GM21367 (cell line): ENCODE measurements around the gene PDIA4.
A peak's percentile ranks its signal among the peaks of the same experiment; 100 is the strongest.

ENCODE experiments used
- ATAC-seq: cut with Tn5 transposase; IDR thresholded peaks from one replicate; pipeline ENCODE4 v1.9.1; 2021; ENCODE audit not compliant: unreplicated experiment

PDIA4 gene

DNA sequence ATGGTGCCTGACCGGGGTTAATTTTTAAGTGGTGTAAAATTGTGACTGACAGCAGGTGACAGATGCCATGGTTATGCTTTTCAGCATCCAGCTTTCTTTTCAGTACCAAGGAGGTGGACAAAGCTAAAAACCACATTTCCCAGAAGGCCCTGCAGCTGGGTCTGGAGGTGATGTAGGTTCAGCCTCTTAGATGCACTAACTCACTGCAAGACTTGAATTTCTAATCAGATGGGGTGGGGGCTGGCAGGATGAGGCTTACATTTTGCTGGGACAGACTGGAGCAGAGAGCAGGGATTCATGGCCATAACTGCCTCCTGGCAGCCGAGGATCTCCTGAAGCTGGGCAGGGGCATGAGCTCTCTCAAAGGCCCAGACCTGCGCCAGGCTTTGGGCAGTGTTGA, 52.4 kb downstream of the PDIA4 start:
- ATAC-seq = no peak

DNA sequence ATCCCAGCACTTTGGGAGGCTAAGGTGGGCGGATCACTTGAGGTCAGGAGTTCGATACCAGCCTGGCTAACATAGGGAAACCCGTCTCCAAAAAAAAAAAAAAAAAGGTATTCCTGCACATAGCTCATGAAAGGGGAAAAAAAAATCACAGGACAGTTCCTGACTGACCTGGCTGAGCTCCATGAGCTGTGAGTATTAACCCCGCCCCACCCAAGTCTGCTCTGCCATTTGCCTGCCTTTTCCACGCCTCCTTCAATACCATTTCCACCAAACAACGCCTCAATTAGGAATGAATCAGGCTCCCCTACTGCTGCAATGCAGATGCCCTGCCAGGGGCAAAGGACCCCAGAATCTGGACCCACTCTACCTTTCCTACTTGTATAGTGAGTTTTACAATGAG, 55.0 kb downstream of the PDIA4 start:
- ATAC-seq = no peak

DNA sequence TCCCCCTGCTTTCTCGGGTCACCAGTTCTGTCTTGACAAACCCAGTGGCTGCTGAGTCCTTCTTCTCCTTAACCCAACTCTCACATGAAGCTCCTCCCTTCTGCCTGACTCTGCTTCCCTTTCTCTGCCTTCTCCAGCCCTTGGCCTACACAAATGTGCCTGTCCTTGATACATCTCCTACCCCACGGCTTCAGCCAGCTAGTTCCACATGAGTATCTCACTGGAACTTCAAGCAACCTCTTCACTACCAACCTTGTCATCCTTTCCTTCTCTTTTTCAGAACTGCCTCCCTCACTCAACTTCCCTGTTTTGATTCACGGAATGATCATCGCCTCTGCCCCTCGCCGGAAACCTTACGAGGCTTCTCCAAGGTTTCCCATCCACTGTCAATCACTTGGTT, 55.9 kb downstream of the PDIA4 start:
- ATAC-seq = no peak

DNA sequence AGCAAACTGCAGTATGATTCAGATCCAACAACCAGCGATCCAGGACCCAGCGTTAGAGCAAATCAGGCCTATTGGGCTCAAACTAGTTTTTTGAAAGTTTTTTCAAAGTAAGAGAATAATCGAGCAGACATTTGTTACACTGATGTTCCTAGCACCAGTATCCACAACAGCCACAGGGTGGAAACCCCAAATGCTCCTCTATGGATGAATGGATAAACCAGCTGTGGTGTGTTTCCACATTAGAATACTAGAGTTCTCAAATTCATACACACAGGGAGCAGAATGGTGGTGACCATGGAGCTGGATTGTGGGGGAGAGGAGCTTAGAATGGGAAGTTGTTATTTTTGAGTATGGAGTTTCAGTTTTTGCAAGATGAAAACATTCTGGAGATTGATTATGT, 60.7 kb downstream of the PDIA4 start:
- no peak for ATAC-seq

DNA sequence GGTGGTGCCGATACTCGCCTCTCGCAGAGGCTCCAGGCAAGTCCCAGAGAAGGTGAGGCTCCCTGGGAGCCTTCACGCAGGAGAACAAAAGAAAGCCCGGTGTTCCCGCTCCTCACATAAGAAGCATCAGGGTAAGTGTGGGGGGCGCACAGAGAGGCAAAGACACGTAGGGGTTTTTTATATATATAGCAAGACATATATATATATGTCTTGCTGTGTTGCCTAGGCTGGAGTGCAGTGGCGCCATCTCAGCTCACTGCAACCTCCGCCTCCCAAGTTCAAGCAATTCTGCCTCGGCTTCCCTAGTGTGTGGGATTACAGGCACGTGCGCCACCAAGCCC, 61.3 kb downstream of the PDIA4 start:
- ATAC-seq = peak; percentile 6

DNA sequence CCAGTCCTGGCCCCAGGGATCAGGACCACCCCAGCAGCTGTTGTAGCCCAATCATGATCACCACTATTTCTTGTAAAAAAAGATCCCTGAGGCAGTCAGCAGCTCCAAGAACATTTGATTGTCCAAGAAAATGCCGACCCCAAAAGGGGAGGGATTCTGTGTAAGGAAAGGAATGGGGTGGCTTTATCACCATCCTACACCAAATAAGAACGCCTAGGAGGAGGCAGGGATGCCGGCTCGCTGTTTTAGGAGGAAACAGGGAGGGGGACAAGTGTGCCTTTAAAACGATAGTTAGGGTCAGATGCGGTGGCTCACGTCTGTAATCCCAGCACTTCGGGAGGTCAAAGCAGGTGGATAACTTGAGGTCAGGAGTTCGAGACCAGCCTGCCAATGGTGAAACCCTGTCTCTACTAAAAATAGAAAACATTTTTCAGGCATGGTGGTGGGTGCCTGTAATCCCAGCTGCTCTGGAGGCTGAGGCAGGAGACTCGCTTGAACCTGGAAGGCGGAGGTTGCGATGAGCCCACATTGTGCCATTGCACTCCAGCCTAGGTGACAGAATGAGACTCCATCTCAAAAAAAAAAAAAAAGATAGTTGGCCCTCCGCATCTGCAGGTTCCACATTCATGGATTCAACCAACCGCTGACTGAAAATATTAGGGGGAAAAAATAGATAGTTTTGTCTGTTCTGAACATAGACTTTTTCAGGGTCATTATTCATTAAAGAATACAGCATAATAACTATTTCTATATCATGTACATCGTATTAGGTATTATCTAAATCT, 63.6 kb downstream of the PDIA4 start:
- no peak for ATAC-seq

DNA sequence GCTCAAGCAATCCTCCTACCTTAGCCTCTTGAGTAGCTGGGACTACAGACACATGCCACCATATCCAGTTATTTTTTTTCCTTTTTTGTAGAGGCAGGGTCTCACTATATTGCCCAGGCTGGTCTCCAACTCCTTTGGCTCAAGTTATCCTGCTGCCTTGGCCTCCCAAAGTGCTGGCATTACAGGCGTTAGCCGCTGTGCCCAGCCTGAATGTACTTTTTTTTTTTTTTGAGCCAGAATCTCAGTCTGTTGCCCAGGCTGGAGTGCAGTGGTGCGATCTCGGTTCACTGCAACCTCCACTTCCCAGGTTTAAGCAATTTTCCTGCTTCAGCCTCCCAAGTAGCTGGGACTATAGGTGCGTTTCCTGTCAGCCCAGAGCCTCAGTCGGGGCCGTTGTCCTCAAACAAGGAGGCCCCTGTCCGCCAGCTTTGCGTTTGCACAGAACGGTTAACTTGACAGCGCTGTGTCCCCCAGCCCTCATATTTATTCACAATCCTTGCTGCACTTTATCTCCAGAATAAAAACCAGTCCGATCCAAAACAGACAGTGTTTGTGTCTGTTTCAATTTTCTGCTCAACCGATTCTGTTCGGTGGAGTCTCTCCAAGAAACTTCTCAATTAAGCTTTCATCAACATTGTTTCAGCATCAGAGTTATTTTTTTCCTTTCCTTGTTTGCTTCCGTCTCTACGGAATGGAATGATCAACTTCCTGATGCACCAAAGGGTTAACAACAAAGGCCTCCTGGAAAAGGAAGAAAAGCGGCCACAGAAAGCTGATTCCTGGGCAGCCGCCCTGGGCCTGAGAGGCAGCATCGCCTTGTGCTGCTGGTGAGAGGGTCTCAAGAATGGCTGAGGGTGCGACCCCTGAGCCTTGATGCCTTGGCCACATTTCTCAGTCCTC, 64.5 kb downstream of the PDIA4 start:
- ATAC-seq = no peak

DNA sequence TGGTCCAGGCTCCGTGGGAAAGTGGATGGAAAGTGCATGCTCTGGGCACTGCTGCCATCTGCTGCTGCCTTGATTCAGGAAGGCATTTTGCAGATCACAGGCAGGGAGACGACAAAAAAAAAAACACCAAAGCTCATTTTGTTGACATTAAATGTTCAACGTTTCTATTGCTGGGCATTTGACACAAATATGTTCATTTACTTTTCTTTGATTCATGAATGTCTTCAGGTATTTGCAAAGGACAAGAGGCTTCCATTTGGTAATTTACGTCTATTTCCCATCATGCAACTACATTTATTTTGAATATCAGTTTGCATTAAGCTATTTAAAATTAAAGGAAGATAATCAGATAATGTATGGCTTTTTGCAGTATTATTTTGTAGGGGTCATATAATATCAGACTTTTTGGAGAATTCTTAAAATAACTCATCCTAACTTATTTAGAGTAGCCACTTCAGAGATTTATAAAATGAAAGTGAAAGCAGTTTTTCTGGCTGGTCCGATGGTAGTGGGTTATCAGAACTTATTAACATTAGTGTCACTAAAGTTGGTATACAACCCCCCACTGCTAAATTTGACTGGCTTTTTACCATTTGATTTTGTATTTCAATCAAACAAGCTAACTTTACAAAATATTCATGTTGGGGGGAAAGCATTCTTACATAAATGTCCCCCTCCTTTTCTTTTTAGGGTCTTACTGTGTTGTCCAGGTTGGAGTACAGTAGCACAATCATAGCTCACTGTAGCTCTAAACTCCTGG, 65.3 kb downstream of the PDIA4 start:
- peak; percentile 65 for ATAC-seq

DNA sequence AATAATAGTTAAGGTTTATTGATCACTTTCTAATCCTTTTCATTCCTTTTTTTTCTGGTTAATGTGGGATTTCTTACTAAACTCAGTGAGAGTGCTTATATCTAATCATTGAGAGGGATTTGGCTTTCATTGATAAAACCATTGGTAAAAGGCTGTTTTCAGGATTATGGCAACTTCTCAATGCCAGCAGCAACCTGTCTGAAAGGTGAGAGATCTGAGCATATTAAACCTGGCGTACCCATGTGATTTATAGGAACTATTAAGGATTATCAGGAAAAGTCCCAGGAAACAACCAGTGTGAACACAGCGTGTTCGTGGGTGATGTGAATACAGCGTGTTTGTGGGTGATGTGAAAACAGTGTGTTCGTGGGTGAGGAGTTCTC, 65.9 kb downstream of the PDIA4 start:
- no peak for ATAC-seq

DNA sequence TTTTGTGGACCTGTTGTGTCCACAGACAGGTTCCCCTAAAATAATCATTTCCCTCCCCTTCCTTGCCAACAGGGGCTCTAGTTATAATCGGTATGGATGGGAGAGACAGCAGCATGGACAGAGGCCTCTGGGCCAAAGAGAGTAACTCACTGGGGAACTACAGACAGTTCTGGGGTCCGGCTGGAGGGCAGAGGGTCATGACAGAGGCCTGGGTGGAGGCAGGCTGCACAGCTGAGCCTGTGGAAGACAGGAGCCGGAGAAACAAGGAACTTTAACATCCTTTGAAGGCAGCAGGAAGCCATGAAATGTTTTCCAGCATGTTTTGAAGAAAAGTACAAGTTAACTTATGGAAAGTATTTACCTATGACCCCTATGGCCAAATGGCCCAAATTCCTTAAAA, 68.6 kb downstream of the PDIA4 start:
- ATAC-seq = no peak

DNA sequence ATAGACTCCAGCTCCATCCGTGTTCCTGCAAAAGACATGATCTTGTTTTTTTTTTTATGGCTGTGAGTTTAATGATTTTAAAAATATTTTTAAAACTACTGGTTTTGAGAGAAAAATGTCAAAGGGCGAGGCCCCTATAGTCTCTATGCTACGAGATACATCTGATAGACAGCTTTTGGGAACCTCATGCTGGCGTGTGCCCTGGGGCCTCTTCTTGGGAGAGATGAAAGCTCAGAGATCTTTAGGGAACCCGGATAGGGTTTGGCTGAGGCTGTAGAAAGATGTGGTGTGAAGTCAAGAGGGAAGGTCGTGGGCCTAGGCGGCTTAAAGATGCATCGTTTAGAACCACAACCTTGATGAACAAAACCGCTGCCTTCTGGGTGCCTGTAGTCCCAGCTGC, 70.2 kb downstream of the PDIA4 start:
- ATAC-seq = no peak

DNA sequence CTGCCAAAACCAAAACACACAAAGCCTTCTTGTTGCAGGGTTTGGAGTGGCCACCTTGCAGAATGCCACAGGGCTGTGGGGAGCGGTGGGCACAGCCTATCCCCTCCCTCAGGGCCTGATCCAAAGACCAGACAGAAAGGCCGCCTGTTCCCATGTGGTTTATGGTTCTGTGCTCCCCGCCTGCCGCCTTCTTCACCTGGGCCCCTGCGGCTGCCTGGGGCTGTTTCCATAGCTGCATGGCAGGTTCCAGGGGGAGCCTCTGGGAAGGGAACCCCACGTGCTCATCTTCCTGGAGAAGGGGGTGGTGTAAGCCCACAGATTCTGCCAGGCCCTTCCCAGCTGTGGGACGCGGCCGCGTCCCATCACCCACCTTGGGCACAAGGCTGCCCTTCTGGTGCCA, 73.5 kb downstream of the PDIA4 start:
- no peak for ATAC-seq

DNA sequence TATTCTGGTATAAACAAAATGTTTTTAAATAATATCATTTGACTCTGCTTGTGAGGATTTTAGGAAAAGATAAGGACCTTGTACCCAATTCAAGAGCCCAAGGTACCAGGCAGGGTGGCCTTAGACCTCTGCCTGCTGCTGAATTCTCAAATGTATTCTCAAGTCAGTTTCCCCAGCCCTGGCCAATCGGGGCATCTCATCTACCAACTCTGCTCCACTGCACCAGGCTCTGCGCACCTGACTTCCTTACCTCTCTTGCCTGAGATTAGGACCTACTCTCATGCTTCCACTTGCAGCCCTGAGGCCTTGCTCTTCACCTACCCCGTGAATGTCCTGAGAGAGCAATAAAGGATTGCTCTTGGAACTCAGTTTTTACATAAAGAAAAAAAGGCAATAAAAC, 74.6 kb downstream of the PDIA4 start:
- no peak for ATAC-seq
